HG03196 (cell line): ENCODE data around the gene ANKRD13D.

Experiments used
- ATAC-seq: cut with Tn5 transposase; IDR thresholded peaks from one replicate; pipeline ENCODE4 v1.9.1; 2021; ENCODE audit not compliant: unreplicated experiment

ANKRD13D gene

GRCh38 chr11:67273260-67273990, 15.7 kb upstream of the ANKRD13D start:
- no peak for ATAC-seq

DNA sequence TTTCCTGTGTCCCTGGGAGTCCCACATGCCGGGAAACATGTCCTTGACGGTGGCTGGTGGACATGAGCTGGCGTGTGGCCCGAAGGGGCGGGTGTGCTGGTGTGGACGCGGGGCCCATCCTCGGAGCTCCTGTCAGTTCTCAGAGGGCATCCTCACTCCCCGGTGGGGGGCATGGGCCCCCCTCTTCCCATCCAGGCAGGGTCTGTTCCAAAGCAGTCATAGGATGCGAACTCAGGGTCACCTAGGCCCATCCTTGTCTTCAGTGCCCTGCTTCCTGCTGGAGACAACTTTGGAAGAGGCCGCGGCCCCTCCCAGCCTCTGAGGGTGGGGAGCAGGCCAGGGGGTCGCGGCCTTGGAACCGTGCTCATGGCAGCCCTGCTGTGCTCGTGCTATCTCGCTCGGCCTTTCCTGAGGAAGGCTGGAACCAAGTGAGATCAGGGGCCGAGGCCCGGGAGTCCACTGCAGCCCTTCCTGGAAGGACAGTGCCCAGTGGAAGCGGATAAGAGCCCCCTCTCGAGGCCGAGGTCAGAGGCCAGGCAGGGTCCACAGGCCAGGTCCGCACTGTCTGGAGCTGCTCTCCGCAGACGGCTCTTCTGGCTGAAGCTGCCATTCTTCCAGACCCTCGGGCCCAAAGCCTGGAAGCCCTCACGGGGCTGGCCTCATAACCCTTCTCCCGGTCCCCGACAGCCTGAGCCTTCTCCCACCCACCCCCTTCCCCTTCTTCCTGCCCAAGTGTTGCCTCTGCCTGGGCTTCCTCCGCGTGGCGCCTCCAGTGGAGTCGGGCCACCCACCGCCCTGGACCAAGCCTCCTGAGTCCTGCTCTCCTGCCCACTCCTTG, 14.1 kb upstream of the ANKRD13D start:
- no peak for ATAC-seq

- ATAC-seq = no peak
Measured at GRCh38 chr11:67275606-67276409, 13.3 kb upstream of the ANKRD13D start.

DNA sequence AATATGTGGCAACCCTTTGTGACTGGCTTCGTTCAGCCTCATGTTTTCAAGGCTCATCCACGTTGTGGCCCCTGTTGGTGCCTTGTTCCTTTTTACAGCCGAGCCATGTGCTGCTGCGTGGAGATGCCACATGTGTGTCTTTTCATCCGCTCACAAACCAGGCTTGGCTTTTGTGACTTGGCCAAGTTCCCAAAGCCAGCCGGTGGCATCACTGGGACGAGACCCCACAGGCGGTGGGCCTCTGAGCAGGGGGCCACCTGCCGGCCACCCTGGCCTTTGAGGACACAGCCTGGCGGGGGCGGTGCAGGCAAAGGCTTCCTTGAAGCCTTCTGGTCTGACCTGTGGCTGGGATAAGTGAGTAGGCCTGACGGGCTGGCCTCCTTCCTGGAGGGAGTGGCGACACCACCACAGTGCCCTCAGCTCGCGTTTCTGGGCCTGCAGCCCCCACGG, 12.3 kb upstream of the ANKRD13D start:
- ATAC-seq = no peak

GRCh38 chr11:67277231-67277961, 11.7 kb upstream of the ANKRD13D start:
- peak; percentile 64 for ATAC-seq

DNA sequence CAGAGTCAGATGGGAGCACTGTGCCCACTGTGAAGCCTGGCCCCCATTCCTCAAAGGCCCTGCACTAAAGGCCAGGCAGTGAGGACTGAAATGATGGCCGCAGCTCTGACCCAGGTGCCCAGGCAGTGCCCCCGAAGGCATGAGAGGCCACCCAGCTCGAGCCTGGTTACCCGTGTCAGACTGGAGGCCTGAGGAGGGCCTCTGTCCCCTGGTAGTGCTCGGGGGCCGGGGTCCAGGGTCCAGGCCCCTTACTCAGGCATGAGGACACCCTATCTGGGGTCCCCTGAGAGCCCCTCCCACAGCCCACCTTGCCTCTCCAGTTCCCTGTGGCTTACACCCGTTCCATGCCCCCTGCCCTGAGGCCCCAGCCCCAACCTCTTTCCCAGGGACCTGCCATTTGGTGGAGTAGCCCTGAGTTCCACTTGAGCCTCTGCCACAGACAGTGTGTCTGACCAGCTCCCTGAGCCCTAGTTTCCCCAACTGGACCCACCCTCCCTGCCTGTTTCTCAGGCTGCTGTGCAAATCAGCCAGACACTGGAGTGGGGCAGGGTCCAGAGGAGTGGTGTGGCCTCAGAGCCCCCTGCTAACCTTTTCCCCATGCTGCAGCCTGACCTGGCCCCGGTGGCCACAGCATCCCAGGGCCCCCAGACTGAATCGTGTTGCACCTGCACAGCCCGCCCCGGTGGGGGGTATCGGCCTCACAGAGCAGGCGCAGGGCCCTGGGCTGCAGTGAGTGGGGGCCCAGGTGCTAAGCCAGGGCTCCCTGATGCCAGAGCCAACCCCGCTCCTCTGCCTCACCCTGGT, 10.8 kb upstream of the ANKRD13D start:
- no peak for ATAC-seq

DNA sequence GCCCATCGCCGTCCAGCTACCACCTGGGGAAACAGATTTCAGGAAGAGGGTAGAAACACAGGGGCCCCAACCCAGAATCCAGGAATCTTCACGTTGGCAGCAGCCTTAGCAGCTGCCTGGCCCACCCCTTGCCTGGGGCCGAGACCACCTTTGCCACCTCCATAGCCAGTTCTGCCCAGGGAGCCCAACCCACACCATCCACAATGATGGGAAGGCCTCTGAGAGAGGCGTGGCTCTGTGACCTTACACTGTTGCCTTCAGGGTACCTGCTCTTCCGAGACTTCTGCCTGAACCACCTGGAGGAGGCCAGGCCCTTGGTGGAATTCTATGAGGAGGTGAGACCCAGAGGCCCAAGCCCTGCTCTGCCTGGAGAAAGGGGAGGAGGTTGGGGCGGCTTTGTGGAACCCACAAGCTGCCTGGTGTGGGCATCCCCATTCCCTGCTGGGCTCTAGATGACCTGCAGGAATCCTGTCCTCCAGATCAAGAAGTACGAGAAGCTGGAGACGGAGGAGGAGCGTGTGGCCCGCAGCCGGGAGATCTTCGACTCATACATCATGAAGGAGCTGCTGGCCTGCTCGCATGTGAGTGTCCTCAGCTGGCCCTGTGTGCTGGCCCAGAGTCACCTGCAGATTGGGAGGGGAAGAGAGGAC, 10.0 kb upstream of the ANKRD13D start:
- ATAC-seq = no peak

DNA sequence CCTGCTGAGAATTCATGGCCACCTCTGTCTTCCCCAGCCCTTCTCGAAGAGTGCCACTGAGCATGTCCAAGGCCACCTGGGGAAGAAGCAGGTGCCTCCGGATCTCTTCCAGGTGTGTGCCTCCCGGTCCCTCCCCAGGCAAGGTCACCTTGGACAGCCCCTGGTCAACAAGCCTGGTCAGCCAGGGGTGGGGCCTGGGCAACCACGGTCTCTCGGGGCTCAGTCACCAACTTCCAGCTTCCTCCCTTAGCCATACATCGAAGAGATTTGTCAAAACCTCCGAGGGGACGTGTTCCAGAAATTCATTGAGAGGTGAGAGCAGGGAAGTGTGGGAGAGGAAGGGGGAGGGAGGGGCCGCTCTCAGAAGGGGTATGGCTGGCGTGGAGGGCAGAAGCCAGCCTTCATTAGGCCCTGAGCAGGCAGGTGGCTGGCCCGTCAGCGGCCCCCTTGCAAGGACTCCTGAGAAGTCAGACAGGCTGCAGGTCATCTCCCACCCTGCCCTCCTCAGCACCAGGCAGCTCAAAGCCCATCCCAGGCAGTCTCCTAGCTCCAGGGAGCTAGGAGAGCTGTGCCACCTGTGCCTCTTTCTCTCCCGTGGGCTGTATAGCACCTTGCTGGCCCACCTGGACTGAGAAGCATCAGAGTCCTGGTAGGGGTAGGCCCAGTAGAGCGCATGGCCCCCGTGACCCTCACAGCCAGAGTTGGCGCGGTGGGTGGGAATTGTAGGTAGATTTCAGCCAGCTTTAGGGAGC, 9.3 kb upstream of the ANKRD13D start:
- ATAC-seq = no peak

- ATAC-seq = no peak
Measured at GRCh38 chr11:67280341-67280787, 8.7 kb upstream of the ANKRD13D start.

- no peak for ATAC-seq
Measured at GRCh38 chr11:67280788-67281551, 8.1 kb upstream of the ANKRD13D start.

DNA sequence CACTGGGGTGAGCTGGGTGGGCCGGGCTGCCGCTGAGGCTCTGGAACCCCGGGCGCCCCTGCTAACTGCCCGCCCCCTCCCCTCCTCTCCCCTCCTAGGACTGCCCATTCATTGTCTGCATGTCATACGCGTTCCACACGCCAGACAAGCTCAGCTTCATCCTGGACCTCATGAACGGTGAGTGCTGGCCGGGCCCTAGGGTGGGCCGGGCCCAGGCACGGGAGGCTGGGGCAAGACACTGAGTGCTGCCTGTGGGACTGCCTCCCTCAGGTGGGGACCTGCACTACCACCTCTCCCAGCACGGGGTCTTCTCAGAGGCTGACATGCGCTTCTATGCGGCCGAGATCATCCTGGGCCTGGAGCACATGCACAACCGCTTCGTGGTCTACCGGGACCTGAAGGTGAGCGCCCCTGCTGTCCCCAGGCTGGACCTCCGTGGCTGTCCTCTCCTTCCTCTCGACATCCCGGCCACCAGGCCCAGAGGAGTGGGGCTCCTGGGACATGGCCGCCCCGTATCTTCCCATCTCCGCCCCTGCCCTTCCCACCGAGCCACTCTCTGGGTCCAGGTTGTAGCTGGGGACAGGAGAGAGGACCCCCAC, 7.5 kb upstream of the ANKRD13D start:
- ATAC-seq = no peak

DNA sequence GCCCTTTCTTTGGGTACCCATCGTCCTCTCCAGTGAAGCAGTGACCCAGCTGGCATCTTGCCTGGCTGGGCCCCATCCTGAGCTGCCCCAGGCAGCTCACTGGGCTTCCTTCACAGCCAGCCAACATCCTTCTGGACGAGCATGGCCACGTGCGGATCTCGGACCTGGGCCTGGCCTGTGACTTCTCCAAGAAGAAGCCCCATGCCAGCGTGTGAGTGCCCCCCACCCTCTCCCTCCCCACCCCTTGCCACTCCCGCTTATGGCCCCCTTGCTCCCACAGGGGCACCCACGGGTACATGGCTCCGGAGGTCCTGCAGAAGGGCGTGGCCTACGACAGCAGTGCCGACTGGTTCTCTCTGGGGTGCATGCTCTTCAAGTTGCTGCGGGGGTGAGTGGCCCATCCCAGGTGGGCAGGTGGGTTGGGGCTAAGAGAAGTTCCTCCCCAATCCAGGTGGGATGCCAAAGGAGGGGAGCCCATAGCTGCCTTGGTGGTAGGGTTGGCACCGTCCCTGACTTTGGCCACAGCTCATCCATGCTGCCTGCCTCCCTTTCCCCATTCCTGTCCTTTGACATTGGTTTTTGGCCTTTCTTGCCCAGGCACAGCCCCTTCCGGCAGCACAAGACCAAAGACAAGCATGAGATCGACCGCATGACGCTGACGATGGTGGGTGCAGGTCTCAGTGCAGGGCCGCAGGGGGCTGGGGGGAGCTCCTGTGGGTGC, 6.8 kb upstream of the ANKRD13D start:
- ATAC-seq = no peak

GRCh38 chr11:67282876-67283371, 6.2 kb upstream of the ANKRD13D start:
- ATAC-seq = no peak

DNA sequence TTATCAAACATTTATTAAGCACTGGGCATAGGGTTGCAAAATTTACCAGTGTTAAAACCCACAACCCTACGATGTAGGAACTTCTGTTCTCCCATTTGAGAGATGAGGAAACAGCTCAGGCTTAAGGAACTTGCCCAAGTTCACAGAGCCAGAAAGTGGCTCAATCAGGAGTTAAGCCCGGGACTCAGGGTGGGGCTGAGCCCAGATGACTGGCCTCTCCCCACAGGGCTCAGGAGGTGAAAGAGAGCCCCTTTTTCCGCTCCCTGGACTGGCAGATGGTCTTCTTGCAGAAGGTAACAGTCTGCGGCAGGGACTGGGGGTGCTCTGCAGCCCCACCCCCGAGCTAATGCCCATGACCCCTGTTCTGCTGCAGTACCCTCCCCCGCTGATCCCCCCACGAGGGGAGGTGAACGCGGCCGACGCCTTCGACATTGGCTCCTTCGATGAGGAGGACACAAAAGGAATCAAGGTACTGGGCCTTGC, 5.6 kb upstream of the ANKRD13D start:
- ATAC-seq = no peak

GRCh38 chr11:67284811-67285540, 4.1 kb upstream of the ANKRD13D start:
- ATAC-seq = no peak
